BE2C (cell line): ENCODE results near the gene SUPT3H.

Experiments
- DNase-seq: peaks from one replicate; pipeline ENCODE4 v3.0.0-alpha.2; 2020
- H3K27me3 ChIP-seq: fragments of 250-450 bp; sonication (Bioruptor Pico); 2 replicates; pipeline ENCODE4 v1.5.1; 2020; ENCODE audit warnings: mild to moderate bottlenecking
- H3K36me3 ChIP-seq: fragments of 250-450 bp; sonication (Bioruptor Pico); 2 replicates; pipeline ENCODE4 v1.5.1; 2020; ENCODE audit warnings: mild to moderate bottlenecking
- H3K4me1 ChIP-seq: fragments of 250-450 bp; sonication (Bioruptor Pico); 2 replicates; pipeline ENCODE4 v1.5.1; 2020
- H3K4me3 ChIP-seq: 2 replicates; pipeline ENCODE4 v1.5.1; 2011; ENCODE audit warnings: low read depth, low read length
- H3K9me3 ChIP-seq: fragments of 250-450 bp; sonication (Bioruptor Pico); 2 replicates; pipeline ENCODE4 v1.5.1; 2020
- CTCF ChIP-seq: IDR thresholded peaks from 2 replicates; pipeline ENCODE4 v1.5.1; 2012; ENCODE audit warnings: mild to moderate bottlenecking, low read depth, low read length

Gene SUPT3H

DNA sequence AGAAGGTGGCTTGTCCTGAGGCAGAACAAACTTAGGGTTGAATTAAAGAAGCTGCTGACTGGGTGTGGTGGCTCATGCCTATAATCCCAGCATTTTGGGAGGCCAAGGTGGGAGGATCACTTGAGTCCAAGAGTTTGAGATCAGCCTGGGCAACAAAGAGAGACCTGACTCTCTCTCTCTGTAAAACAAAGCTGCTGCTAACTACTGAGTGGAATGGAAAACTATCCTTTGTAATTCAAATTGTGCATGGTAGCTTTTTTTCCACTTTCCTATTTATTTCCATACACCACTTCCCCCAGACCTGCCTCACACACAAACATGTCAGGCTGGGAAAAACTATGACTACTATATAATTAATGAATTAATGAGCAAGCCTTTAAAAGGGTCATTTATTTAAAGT lies 553.2 kb downstream of the SUPT3H start:
- no peak overlapping the region for H3K4me3 ChIP-seq
- DNase-seq = no peak
- no peak for TF ChIP-seq CTCF
- H3K4me1 ChIP-seq = no peaks in the 10 kb centered on the region
- H3K9me3 ChIP-seq = no peaks in the 10 kb centered on the region
- H3K27me3 ChIP-seq = no peaks in the 10 kb centered on the region
- H3K36me3 ChIP-seq = no peaks in the 10 kb centered on the region

GRCh38 chr6:44820759-44821158 lies 557.0 kb downstream of the SUPT3H start:
- Histone ChIP-seq H3K36me3 (no peaks in the 10 kb centered on the region), H3K4me1 (no peaks in the 10 kb centered on the region), H3K4me3 (no peak overlapping the region), H3K27me3 (no peaks in the 10 kb centered on the region), H3K9me3 (no peaks in the 10 kb centered on the region)
- no peak for DNase-seq
- no peak for TF ChIP-seq CTCF

- no peak for DNase-seq
These were observed 557.4 kb downstream of the SUPT3H start for GRCh38 chr6:44820321-44820720.

GRCh38 chr6:44811456-44811855 lies 566.3 kb downstream of the SUPT3H start:
- no peak for TF ChIP-seq CTCF
- no peak overlapping the region for H3K4me3 ChIP-seq

More at GRCh38 chr6:44820321-44820720, 557.4 kb downstream of the SUPT3H start:
- no peak for TF ChIP-seq CTCF
- Histone ChIP-seq H3K36me3 (no peaks in the 10 kb centered on the region), H3K4me1 (no peaks in the 10 kb centered on the region), H3K9me3 (no peaks in the 10 kb centered on the region), H3K4me3 (no peak overlapping the region), H3K27me3 (no peaks in the 10 kb centered on the region)

GRCh38 chr6:44809258-44809657 lies 568.5 kb downstream of the SUPT3H start:
- H3K36me3 ChIP-seq = no peaks in the 10 kb centered on the region
- no peak for DNase-seq
- H3K9me3 ChIP-seq = no peaks in the 10 kb centered on the region
- no peaks in the 10 kb centered on the region for H3K27me3 ChIP-seq
- H3K4me1 ChIP-seq = no peaks in the 10 kb centered on the region
- TF ChIP-seq CTCF = no peak
- no peak overlapping the region for H3K4me3 ChIP-seq

More at GRCh38 chr6:44811456-44811855, 566.3 kb downstream of the SUPT3H start:
- Histone ChIP-seq H3K9me3 (no peaks in the 10 kb centered on the region), H3K27me3 (no peaks in the 10 kb centered on the region), H3K4me1 (no peaks in the 10 kb centered on the region), H3K36me3 (no peaks in the 10 kb centered on the region)
- no peak for DNase-seq

- Histone ChIP-seq H3K27me3 (no peaks in the 10 kb centered on the region), H3K36me3 (no peaks in the 10 kb centered on the region), H3K4me3 (no peak overlapping the region), H3K9me3 (no peaks in the 10 kb centered on the region), H3K4me1 (no peaks in the 10 kb centered on the region)
- DNase-seq = no peak
- no peak for TF ChIP-seq CTCF
These were observed 569.6 kb downstream of the SUPT3H start for GRCh38 chr6:44808148-44808547.
